ENCODE data around the gene PRKAG2. TPM values are rescaled to one million over a fixed set of nuclear protein-coding genes. Genes with fewer than 3 reads are reported as not detected.

The PRKAG2 gene
- total and polyA plus RNA-seq, 2 of the 13 experiments (the other 11 are each of a cell fraction or from before 2014, with no cell fraction given) = 0.90 to 1.3 TPM

DNA sequence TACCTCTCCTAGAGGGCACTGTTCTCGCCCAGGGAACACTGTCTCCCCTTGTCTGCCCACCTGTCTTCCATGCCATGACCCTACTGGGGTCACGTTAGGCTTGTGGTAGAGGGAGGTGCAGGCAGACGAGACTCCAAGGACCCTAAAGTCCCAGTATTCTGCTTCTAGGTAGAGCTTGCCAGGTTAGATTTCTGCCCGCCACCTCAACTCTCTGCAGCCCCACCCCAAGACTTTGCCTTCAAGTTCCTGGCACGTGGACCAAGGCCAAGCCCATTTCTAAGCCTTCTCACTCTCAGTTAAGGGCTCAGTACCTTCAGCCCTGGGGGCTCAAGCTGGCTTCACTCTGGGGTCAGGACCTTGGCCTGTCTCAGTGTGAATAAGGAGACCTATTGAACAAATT, 16.1 kb downstream of the PRKAG2 start:
- H3K27me3 ChIP-seq (ENCODE audit: control insufficient read depth in 1 of 2, insufficient read depth in 2 of 2, low read length in 2 of 2) = peaks cover 0 to 3% of the 10 kb centered on the region in 2 experiments; a peak in 2 of 5 replicates
- no peaks in the 10 kb centered on the region for H3K36me3 ChIP-seq (replicated peaks in 1 of 2; ENCODE audit: control insufficient read depth in 1 of 2, insufficient read depth in 2 of 2, low read length in 2 of 2)
- ChIA-PET CTCF (ENCODE audit: low intra/inter-chr PET ratio, low total read pairs) (no interaction called here), POLR2A (no interaction called here)
- no TSS peak for BruUV-seq (replicated peaks)
- no peaks in the 10 kb centered on the region for H3K79me2 ChIP-seq (ENCODE audit: insufficient read depth, low read length)
- ATAC-seq = no peak
- no peaks in the 10 kb centered on the region for H3K9me3 ChIP-seq (ENCODE audit: low read length)
- H4K20me1 ChIP-seq (ENCODE audit: insufficient read depth, low read length) = no peaks in the 10 kb centered on the region; the same call in 1 of the 2 replicates
- in situ Hi-C loops (cut with HindIII; ENCODE audit: extremely low pct_ligation_motif_present, low pct_unique_long_range_greater_than_20kb) = no loop called here
- H3K9ac ChIP-seq (ENCODE audit: insufficient read depth, low read depth, low read length) = no peak overlapping the region
- no peak for DNase-seq (ENCODE audit: low spot score)
- WGBS (ENCODE audit: low lambda C conversion rate) = 38% methylated on average over 3 of the region's 5 CpGs
- H3K4me2 ChIP-seq (ENCODE audit: low read depth, low read length) = no peak overlapping the region
- intact Hi-C loops (cut with micrococcal nuclease; ENCODE audit: unreplicated experiment) = no loop called here
- no peak overlapping the region for H3K27ac ChIP-seq (ENCODE audit: extremely low read length, insufficient read depth, low read length)
- no peak for TF ChIP-seq ZFP62 (CRISPR knock-in tag; IDR thresholded peaks at IDR 0.05)
- no peak overlapping the region for H2AFZ ChIP-seq (ENCODE audit: low read length)
- FAIRE-seq = no peak
- H3K4me3 ChIP-seq (replicated peaks in 1 of 3; ENCODE audit: insufficient read depth in 1 of 3, low read depth in 2 of 3, low read length in 3 of 3) = no peak overlapping the region
- no peaks in the 10 kb centered on the region for H3K4me1 ChIP-seq (ENCODE audit: insufficient read depth, low read length)

DNA sequence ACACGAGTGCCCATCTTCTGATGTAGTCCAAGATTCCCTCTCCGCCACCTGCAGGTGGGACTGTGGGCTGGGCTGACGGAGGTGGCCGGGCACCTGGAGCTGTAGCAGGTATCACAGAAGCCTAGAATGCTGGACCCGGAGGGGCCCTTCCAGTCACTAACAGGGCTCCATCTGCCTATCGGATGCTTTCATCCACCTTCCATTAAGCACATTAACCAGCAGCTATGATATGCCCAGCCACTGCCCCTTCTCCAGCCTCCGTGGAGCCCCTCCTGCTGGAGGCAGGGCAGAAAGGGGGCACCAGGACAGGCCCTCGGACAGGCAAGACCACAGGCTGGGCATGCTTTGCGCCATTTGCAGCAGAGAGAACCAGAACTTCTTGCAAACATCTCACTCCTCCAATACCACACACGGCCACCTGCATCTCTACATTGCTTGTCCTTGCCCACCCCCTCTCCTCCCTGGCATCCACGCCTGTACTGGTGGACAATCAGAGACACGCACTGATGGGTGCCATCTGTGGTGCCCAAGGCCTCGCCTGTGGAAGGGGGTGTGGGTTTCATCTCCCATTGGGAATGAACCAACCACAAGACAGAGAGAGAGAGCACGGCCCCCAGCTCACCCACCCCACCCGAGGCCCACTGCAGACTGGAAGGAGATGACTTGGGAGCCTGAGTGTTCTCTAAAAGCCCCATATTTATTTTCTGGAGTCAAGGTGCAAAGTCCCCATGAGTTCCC, 16.8 kb downstream of the PRKAG2 start:
- FAIRE-seq = no peak
- in situ Hi-C loops (cut with HindIII; ENCODE audit: extremely low pct_ligation_motif_present, low pct_unique_long_range_greater_than_20kb) = no loop called here

More for the DNA sequence above, 16.8 kb downstream of the PRKAG2 start:
- Histone ChIP-seq H4K20me1 (ENCODE audit: insufficient read depth, low read length) (no peaks in the 10 kb centered on the region; the same call in 1 of the 2 replicates), H3K4me1 (ENCODE audit: insufficient read depth, low read length) (no peaks in the 10 kb centered on the region), H3K27ac (ENCODE audit: extremely low read length, insufficient read depth, low read length) (no peak overlapping the region), H3K9ac (ENCODE audit: insufficient read depth, low read depth, low read length) (no peak overlapping the region), H3K9me3 (ENCODE audit: low read length) (no peaks in the 10 kb centered on the region), H3K27me3 (ENCODE audit: control insufficient read depth in 1 of 2, insufficient read depth in 2 of 2, low read length in 2 of 2) (peaks cover 0 to 3% of the 10 kb centered on the region in 2 experiments; a peak in 2 of 5 replicates), H2AFZ (ENCODE audit: low read length) (no peak overlapping the region), H3K36me3 (replicated peaks in 1 of 2; ENCODE audit: control insufficient read depth in 1 of 2, insufficient read depth in 2 of 2, low read length in 2 of 2) (no peaks in the 10 kb centered on the region), H3K79me2 (ENCODE audit: insufficient read depth, low read length) (no peaks in the 10 kb centered on the region), H3K4me3 (replicated peaks in 1 of 3; ENCODE audit: insufficient read depth in 1 of 3, low read depth in 2 of 3, low read length in 3 of 3) (no peak overlapping the region), H3K4me2 (ENCODE audit: low read depth, low read length) (no peak overlapping the region)
- TF ChIP-seq FIP1L1 (IDR thresholded peaks at IDR 0.05; ENCODE audit: borderline replicate concordance, insufficient read depth, low read depth, low read length) (no peak), PHF8 (CRISPR knock-in tag; IDR thresholded peaks at IDR 0.05) (no peak), ZNF451 (CRISPR knock-in tag; IDR thresholded peaks at IDR 0.05) (no peak), MIER3 (CRISPR knock-in tag; IDR thresholded peaks at IDR 0.05; ENCODE audit: borderline replicate concordance) (no peak)
- 30% methylated on average over 8 of the region's 15 CpGs for WGBS (ENCODE audit: low lambda C conversion rate)
- no TSS peak for BruUV-seq (replicated peaks)
- ChIA-PET CTCF (ENCODE audit: low intra/inter-chr PET ratio, low total read pairs) (no interaction called here), POLR2A (no interaction called here)
- ATAC-seq (no peak), DNase-seq (ENCODE audit: low spot score) (no peak)
- intact Hi-C loops (cut with micrococcal nuclease; ENCODE audit: unreplicated experiment) = no loop called here
